Activated gamma-delta T cell treated with anti-CD3 and anti-CD28 coated beads, Interleukin-2, amount 50 U/mL, for 16 hours (primary cell): ENCODE results near the gene RAB6B.

ENCODE experiments used
- DNase-seq: peaks from one replicate; pipeline ENCODE4 v3.0.0-alpha.2; 2020; ENCODE audit warnings: low read depth

RAB6B gene

GRCh38 chr3:133895208-133896001 is at the start of gene RAB6B:
Gene RAB6B (minus strand): TSS chr3:133895882. CDS start chr3:133895466, 416 bp downstream.
- DNase-seq, result no peak

GRCh38 chr3:133944641-133945380 is 49.1 kb upstream of the RAB6B start:
- no peak for DNase-seq

DNA sequence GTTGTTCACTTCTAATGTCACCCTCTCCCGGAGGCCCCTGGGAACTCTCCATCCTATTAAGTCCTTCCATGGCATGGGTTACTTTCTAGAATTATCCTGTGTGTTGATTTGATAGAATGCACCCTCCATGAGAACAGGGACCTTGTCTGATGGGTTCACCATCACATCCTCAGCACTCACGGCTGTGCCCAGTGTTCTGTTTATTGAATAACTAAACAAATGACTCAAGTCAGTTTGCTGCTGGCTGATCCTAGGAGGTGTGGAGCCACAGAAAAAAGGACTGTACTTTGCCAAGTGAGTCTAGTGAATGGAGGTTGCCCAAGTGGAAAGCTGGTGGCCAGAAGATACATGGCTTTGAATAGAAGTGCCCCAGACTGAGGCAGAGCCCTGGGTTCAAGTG is 48.5 kb upstream of the RAB6B start:
- DNase-seq, result no peak

- DNase-seq, result no peak
Observed at GRCh38 chr3:133943639-133944141, 48.0 kb upstream of the RAB6B start.

GRCh38 chr3:133943031-133943535 is 47.4 kb upstream of the RAB6B start:
- DNase-seq, result no peak

- no peak for DNase-seq
Observed at GRCh38 chr3:133941415-133941821, 45.7 kb upstream of the RAB6B start.

DNA sequence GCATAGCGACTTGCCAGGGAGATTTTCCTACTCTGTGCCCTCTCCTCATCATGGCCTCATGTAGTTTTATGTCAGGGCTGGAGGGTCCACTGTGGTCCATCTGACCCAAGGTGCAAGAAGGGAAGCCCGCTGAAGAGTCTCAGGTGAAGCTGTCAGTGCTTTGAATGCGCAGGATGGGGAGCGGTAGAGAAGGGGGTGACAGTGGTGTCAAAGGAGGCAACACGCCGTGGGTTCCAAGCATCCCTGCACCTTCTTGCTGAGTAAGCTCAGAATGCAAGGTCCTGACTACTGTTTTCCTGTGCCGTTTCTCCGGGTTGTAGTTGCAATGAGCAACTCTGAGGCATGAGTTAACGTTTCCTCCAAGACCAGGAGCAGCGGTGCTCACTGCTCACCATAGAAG is 44.9 kb upstream of the RAB6B start:
- no peak for DNase-seq

DNA sequence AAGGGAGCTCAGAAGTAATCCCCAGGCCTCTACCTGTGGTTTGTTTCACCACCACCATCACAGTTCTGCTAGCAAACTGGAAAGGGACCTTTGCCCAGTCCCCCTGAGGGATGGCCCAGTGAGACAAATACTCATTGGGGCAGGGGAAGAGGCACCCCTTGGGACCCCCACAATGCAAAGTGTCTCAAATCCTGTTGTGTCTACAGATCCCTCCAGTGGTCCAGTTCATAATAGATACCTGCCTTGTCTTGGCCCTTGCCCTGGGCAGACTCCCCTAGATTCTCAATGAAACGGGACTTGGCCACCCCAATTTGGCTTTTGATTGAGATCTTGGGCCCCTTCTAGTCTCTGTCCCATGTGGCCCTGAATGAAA is 43.8 kb upstream of the RAB6B start:
- no peak for DNase-seq

- no peak for DNase-seq
Observed at GRCh38 chr3:133938770-133939462, 43.2 kb upstream of the RAB6B start.

DNA sequence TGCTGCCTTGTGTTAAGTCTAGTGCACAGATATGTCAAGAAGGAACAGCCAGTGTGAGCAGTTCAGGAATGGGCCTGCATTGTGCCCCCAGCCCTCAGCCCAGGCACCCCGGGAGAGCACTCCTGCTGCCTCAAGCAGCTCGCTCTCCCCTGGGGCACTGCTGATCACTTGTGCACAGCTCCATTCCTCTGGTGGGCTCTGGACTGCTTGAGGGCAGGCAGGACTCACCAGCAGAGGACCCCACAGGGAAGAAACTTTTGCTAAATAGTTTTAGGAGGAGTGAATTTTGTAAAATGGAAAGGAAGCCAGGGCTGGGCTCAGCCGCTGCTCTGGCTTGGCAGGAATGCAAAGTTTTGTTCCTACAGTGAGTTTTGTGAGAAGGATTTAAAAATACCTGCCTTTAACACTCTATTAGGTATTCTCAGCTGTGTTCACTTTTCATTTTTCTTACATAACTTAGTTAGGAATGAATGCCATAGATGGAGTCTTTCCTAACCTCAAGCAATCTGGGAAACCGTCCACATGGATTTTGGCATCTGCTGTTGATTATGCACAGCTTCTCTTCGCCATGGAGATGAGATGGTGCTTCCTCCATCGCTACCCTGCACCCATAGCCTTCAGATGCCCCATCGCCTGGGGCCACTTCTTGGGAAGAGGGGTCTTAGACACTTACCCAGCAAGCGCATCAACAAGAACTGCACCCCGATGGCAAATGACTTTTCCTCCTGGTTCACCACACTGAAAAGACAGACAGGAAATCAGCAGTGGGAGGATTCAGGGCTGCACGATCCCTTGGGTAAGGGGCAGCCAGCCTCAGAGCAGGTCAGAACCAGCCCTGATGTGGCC is 42.3 kb upstream of the RAB6B start:
- DNase-seq, result no peak

DNA sequence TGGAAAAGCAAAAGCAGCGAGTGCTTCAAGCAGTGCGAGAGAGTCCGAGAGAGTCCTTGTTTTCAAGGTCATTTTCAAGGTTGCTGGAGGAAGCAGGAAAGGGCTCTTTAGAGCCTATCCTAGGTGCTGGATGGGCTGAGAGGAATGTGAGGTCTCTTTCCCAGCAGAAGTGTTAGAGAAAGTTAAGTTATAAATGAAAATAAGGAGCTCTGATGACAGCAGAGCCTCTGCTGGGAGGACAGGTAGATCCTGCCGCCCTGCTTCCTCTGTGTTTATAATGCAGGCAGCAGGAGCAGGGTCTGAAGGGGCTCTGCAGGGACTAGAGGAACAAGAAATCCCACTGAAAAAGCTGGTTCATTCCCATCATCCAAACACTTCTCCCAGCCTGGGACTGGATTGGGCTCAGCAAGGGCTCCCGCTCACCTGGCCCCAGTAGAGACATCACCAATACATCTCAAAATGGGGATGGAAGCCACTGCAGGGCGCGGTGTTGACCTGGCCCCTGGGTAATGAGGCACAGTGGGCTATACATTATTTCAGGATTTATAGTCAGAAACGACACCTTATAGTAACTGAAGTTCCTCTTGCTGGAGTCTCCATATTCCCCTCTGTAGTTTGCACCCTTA is 41.5 kb upstream of the RAB6B start:
- no peak for DNase-seq

DNA sequence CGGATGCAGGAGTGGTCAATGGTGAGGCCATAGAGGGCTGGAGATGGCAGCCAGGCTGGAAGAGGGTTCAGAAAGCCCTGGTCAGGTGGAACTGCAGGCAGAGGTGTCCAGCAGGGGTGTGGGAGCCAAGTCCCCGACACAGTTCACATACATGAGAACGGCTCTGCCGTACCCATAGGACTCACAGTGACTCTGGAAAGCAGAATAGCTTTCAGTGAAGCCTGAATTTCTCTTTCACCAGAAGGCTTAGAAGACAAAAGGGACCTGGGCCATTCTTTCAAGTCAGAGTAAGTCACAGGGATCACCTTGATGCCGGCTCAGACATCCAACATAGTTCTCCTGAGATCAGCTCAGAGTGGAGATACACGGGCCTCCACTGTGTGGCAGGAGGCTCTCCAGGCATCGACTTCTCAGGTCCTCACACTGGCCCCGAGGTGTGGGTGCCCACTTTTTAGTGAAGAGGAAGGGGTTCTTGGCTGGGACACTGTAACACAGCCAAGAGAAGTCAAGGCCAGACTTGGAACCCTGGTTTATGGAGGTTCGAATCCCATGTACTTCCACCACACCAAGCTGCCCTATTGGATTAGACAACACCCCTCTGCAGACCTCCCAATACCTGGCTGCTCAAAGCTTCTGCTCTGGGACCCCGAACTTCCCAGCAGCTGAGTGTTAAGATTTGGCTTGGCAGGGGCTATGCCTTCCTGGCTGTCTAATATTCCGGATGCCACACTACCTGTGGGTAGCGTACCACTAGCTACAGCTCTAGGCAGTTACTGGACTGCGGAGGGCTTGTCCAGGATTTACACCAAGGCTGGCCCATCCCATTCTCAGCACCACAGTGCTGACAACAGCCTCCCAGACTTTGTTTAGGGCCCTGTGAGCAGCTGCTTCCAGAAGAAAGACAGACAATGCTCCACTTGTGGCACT is 40.4 kb upstream of the RAB6B start:
- DNase-seq, result no peak

DNA sequence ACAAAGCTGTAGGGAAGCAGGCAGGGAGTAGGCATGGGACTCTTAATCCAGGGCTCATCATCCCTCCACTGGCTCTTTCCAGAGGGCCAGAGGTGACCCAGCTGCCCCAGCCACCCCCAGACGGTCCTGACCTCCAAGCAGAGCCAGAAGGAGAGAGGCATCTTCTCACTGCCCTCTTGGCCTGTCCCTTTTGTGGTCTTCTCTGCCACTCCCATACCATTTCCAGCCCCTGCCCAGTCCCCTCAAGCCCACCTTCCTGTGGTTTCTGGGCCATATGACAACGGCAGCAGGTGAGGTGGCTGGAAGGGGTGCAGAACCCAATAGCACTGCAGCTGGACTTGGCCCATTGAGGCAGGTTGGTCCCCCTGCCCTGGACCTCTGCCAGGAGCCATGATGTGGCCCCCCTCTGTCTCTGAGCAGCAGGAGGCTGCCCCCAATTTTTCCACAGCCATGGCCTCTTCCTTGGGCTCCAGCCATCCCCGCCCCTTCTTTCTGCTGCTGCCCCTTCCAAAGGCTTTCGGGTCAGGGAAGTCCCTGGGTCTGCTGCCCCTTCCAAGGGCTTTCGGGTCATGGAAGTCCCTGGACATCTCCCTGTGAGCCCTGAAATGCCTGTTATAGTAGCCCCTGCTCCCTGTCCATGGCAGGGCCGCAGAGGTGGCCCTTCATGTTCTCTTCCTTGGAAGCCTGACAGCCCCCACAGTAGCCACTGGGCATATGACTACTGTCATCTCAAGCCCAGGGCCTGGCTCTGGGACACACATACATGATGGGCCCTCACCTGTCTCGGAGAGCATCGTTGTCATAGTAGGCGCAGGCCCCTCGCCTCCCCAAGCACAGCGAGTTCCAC is 39.5 kb upstream of the RAB6B start:
- DNase-seq, result no peak

DNA sequence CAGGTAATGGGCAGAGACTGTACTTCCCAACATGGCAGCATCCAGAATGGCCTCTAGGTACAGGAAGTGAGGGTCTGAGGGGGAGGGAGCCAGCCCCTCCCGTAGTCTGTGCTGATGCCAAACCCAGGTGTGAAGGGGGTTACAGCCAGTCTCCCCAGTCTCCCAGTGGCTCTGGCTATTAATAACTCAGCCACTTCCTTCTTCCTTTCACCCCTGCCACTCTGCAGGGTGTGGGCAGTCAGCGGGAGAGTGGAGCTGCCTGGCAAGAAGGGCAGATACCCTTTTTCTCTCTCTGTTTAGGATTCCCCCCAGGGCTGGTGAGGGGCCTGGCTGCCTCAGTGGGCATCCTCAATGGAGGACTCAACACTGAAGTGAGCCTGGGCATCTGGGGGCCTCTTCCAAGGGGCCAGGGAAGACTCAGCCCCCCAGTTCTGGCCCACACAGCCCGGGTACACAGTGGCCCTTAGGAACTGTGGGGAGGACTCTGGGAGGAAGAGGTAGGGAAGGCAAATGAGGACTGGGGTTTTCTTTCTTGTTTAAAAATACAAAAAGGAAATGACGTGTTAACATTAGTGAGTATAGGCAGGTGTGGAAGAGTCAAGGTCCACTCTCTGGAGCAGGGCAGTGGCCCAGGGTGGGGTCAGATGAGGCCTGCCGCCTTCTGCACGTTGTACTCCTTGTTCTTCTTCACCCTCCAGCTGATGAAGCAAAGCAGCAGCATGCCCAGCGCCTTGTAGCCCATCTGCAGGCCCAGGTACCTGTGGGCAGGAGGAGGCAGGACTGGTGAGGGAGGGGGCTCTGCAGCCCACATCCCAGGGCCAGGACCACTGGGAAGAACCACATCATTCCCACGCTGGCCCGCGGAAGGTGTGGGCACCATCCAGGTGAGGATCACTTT is 38.6 kb upstream of the RAB6B start:
- no peak for DNase-seq

DNA sequence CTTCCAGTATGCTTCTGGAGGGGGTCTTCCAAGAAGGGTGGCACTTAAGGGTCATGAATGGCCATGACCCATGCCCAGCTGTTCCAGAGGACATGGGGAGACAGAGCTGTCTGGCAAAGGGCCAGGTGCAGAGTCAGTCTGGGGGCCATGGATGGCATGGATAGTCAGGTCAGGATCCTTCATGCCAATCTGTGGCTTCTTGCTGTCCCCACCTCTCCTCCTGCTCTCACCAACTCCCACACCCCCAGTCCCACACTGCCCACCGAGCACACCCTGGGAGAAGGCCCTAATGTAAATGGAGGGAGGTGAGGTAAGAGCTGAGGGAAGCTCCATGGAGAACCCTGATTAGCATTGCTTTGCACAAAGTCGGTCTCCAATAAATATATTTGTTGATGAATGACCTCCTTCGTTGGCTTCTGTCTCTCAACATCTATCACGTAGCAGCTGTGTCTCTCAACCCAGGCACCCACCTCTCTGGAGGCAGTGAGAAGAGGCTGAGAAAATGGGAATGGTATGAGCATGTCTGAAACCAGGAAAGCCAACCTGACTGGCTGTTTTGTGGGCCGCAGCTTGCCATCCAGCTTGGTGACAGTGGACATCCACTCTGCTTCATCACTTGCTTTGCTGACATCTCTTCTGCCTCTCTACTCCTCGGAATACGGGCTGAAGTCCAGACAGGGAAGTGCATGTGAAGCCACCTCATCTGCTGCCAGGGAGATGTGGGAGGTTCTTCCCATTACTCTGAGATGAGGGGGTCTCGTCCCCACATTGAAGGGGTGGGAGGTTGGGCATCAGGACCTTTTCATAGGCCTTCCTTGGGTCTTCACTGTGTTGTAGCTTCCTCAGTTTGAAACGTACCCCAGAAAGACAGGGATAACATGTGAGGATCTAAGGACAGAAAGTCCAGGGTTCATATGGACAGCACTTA is 37.7 kb upstream of the RAB6B start:
- DNase-seq, result no peak

GRCh38 chr3:133932009-133932408 is 36.3 kb upstream of the RAB6B start:
- no peak for DNase-seq

DNA sequence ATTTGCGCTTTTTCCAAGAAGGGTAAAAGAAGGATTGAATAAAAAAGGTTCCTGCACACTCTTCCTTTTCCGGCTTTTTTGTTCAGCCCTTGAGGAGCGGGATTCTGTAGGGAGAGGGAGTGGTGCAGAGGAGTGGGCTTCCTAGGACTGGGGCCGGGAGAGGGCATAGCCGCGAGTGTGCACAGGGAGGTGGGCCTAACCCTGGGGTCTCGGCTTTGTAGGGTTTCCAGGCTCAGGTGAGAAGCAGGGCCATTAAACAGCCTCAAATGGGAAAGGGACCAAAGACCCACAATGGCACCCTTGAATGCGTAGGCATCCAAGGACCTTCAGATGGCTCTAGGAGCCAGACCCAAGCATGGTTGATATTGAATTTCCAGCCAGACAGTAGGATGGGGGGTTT is 35.4 kb upstream of the RAB6B start:
- DNase-seq, result no peak
